Hepatocyte (in vitro differentiated cells): ENCODE results near the gene TK1. TPM values are rescaled to one million over a fixed set of nuclear protein-coding genes. Genes with fewer than 3 reads are reported as not detected.

Experiments
- DNase-seq: peaks from one replicate; pipeline ENCODE4 v3.0.0-alpha.2; 2016; ENCODE audit warnings: low spot score
- H2AFZ ChIP-seq: fragments of 200-600 bp; sonication (generic); 2 replicates; pipeline ENCODE4 v1.6.0; 2016; ENCODE audit warnings: antibody characterized with exemption, mild to moderate bottlenecking
- H3K27ac ChIP-seq: fragments of 200-600 bp; sonication (generic); 2 replicates; pipeline ENCODE4 v1.5.1; 2016; ENCODE audit warnings: mild to moderate bottlenecking
- H3K27me3 ChIP-seq: fragments of 200-600 bp; sonication (generic); 2 replicates; pipeline ENCODE4 v1.6.1; 2016
- H3K36me3 ChIP-seq: fragments of 200-600 bp; sonication (generic); replicated peaks from 2 replicates; pipeline ENCODE4 v1.5.1; 2016; ENCODE audit warnings: low read depth; ENCODE audit not compliant: insufficient read depth
- H3K4me1 ChIP-seq: fragments of 200-600 bp; sonication (generic); 2 replicates; pipeline ENCODE4 v1.5.1; 2016; ENCODE audit warnings: mild to moderate bottlenecking, moderate library complexity; ENCODE audit not compliant: insufficient read depth
- H3K4me2 ChIP-seq: fragments of 200-600 bp; sonication (generic); 2 replicates; pipeline ENCODE4 v1.6.0; 2016
- H3K4me3 ChIP-seq: fragments of 200-600 bp; sonication (generic); 2 replicates; pipeline ENCODE4 v1.5.1; 2016; ENCODE audit warnings: mild to moderate bottlenecking
- H3K79me2 ChIP-seq: fragments of 200-600 bp; sonication (generic); 2 replicates; pipeline ENCODE4 v1.6.0; 2017; ENCODE audit warnings: mild to moderate bottlenecking
- H3K9me2 ChIP-seq: fragments of 200-600 bp; sonication (generic); replicated peaks from 2 replicates; pipeline ENCODE4 v1.6.0; 2017; ENCODE audit warnings: mild to moderate bottlenecking; ENCODE audit not compliant: insufficient read depth
- H3K9me3 ChIP-seq: fragments of 200-600 bp; sonication (generic); 2 replicates; pipeline ENCODE4 v1.5.1; 2016; ENCODE audit warnings: low read depth, mild to moderate bottlenecking
- H4K20me1 ChIP-seq: fragments of 200-600 bp; sonication (generic); 2 replicates; pipeline ENCODE4 v1.6.0; 2016; ENCODE audit warnings: mild to moderate bottlenecking; ENCODE audit not compliant: insufficient read depth, poor library complexity, severe bottlenecking
- EZH2 ChIP-seq: fragments of 200-600 bp; sonication (generic); IDR thresholded peaks from 2 replicates; pipeline ENCODE4 v1.6.1; 2016; ENCODE audit warnings: antibody characterized with exemption, mild to moderate bottlenecking, borderline replicate concordance
- EZH2phosphoT487 ChIP-seq: fragments of 200-600 bp; sonication (generic); IDR thresholded peaks from one replicate; pipeline ENCODE4 v1.6.1; 2018; ENCODE audit warnings: antibody characterized with exemption, mild to moderate bottlenecking, low read depth, moderate library complexity; ENCODE audit not compliant: unreplicated experiment, severe bottlenecking
- WGBS: methylation state at CpG from one replicate; pipeline ENCODE4 v1.1.6; 2016; ENCODE audit warnings: low lambda C conversion rate; ENCODE audit errors: missing lambda C conversion rate; 5-methylcytosine and 5-hydroxymethylcytosine counted together
- polyA plus RNA-seq: library from polyadenylated mRNA; unstranded; fragments of >200 nt; fragmentation: Nextera tagmentation; extraction: Ambion mirVana; gene quantifications from 2 replicates; pipeline ENCODE4 v1.2.1, GENCODE V29; 2016
- small RNA-seq: library from RNA; depleted of rRNA; stranded (forward); fragments of <200 nt; gene quantifications from one replicate; pipeline ENCODE3, GENCODE V24; 2014
- total RNA-seq: library from RNA; depleted of rRNA; stranded (reverse); fragments of >200 nt; gene quantifications from 2 replicates; pipeline ENCODE4 v1.2.3, GENCODE V29; 2014

TK1 gene
- total and polyA plus RNA-seq, 2 experiments from 2014 or later: 8.3 to 29.9 TPM

DNA sequence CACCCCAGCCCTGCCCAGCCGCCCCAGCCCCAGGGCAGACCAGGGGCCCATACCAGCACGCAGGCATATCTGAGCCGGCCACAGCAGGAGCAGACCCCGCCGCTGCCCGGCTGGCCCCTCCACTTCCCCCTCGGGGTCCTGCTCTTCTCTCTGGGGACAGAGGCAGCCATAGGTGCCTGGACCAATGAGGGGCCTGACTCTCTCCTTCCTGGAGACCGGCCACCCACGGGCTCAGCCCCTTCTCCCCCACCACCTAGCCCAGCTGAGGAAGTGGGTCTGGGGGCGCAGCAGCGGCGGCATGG is 62.1 kb downstream of the TK1 start:
- Histone ChIP-seq H2AFZ (no peak overlapping the region), H4K20me1 (no peaks in the 10 kb centered on the region), H3K27me3 (no peaks in the 10 kb centered on the region), H3K27ac (no peak overlapping the region), H3K9me2 (no peaks in the 10 kb centered on the region), H3K4me1 (peaks cover 12% of the 10 kb centered on the region), H3K79me2 (peaks cover 3% of the 10 kb centered on the region), H3K4me3 (no peak overlapping the region), H3K36me3 (no peaks in the 10 kb centered on the region), H3K9me3 (no peaks in the 10 kb centered on the region), H3K4me2 (no peak overlapping the region)
- TF ChIP-seq EZH2phosphoT487: no peak
- TF ChIP-seq EZH2: no peak
- DNase-seq: no peak
- WGBS: 95% methylated on average over 11 of the region's 12 CpGs

Small RNA genes within 50 kb of the gene (small RNA-seq; reads per million reads assigned to genes)
- not detected for gene AC087645.1

Other genes with a start within 250 kb of the TK1 start
- gene TNRC6C, start 228.3 kb downstream of the TK1 start, total RNA-seq: 3.5 and 4.2 TPM in 2 replicates
- 5.1 and 5.6 TPM in 2 replicates for gene TNRC6C, start 228.3 kb downstream of the TK1 start, polyA plus RNA-seq
- gene TMC6, start 58.3 kb downstream of the TK1 start, total RNA-seq: 20.9 and 26.7 TPM in 2 replicates
- gene TMC6, start 58.3 kb downstream of the TK1 start, polyA plus RNA-seq: 57.9 and 62.8 TPM in 2 replicates
- gene TMC8, start 56.3 kb downstream of the TK1 start, total RNA-seq: 0.07 and 0.16 TPM in 2 replicates
- gene TMC8, start 56.3 kb downstream of the TK1 start, polyA plus RNA-seq: 1.2 and 3.3 TPM in 2 replicates
- 0.32 and 0.33 TPM in 2 replicates for gene C17orf99, start 40.7 kb downstream of the TK1 start, total RNA-seq
- gene C17orf99, start 40.7 kb downstream of the TK1 start, polyA plus RNA-seq: 0.62 and 0.77 TPM in 2 replicates
- gene SYNGR2, start 18.5 kb downstream of the TK1 start, total RNA-seq: 48.3 and 72.5 TPM in 2 replicates
- gene SYNGR2, start 18.5 kb downstream of the TK1 start, polyA plus RNA-seq: 160 and 191 TPM in 2 replicates
- 61.2 and 86.2 TPM in 2 replicates for gene AFMID, start 310 bp upstream of the TK1 start, total RNA-seq
- 26.6 and 26.7 TPM in 2 replicates for gene AFMID, start 310 bp upstream of the TK1 start, polyA plus RNA-seq
- 12.0 and 14.6 TPM in 2 replicates for gene BIRC5, start 27.2 kb upstream of the TK1 start, total RNA-seq
- 12.4 and 18.0 TPM in 2 replicates for gene BIRC5, start 27.2 kb upstream of the TK1 start, polyA plus RNA-seq
- gene TMEM235, start 44.6 kb upstream of the TK1 start, total RNA-seq: 0.27 TPM in 1 of 2 replicates, not detected in the other
- gene TMEM235, start 44.6 kb upstream of the TK1 start, polyA plus RNA-seq: 0.21 and 0.30 TPM in 2 replicates
- gene SOCS3, start 173.0 kb upstream of the TK1 start, total RNA-seq: 130 and 172 TPM in 2 replicates
- gene SOCS3, start 173.0 kb upstream of the TK1 start, polyA plus RNA-seq: 181 and 246 TPM in 2 replicates
- gene PGS1, start 191.6 kb upstream of the TK1 start, total RNA-seq: 30.4 and 36.0 TPM in 2 replicates
- gene PGS1, start 191.6 kb upstream of the TK1 start, polyA plus RNA-seq: 42.5 and 52.2 TPM in 2 replicates